ENCODE results near the gene KMT2A. TPM values are rescaled to one million over a fixed set of nuclear protein-coding genes. Genes with fewer than 3 reads are reported as not detected.
A peak's percentile ranks its signal among the peaks of the same experiment; 100 is the strongest.

KMT2A gene
- total RNA-seq, 1 donor from 2014 or later = 64.7 TPM

DNA sequence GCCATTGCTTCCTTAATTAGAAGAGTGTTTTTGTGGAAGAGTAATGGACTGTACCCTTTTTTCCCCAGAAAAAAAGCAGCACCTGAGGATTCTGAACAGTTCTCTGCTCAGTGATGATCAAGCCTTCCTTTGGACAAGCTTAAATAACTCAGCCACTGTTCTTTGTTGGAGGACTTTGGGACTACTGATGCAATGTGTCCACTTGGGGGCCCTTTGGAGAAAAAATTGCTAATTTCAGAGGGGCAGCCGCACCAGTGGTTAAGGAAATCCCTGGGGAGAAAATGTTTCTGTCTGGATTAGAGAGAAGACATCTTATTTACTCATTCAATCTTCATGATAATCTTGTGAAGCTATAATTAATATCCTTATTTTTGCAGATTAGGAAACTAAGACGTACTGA is 5.3 kb upstream of the KMT2A start:
- no peaks in the 10 kb centered on the region for H3K9me3 ChIP-seq
- ATAC-seq = no peak
- TF ChIP-seq, protein P1, sequence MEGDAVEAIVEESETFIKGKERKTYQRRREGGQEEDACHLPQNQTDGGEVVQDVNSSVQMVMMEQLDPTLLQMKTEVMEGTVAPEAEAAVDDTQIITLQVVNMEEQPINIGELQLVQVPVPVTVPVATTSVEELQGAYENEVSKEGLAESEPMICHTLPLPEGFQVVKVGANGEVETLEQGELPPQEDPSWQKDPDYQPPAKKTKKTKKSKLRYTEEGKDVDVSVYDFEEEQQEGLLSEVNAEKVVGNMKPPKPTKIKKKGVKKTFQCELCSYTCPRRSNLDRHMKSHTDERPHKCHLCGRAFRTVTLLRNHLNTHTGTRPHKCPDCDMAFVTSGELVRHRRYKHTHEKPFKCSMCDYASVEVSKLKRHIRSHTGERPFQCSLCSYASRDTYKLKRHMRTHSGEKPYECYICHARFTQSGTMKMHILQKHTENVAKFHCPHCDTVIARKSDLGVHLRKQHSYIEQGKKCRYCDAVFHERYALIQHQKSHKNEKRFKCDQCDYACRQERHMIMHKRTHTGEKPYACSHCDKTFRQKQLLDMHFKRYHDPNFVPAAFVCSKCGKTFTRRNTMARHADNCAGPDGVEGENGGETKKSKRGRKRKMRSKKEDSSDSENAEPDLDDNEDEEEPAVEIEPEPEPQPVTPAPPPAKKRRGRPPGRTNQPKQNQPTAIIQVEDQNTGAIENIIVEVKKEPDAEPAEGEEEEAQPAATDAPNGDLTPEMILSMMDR (IDR thresholded peaks at IDR 0.05) = no peak
- H3K4me3 ChIP-seq = no peak overlapping the region
- peaks cover 7% of the 10 kb centered on the region for H3K4me1 ChIP-seq
- no peaks in the 10 kb centered on the region for H3K36me3 ChIP-seq
- DNase-seq = no peak
- H3K27ac ChIP-seq = no peak overlapping the region
- intact Hi-C loops (cut with DNase I) = no loop called here
- H3K27me3 ChIP-seq = no peaks in the 10 kb centered on the region

DNA sequence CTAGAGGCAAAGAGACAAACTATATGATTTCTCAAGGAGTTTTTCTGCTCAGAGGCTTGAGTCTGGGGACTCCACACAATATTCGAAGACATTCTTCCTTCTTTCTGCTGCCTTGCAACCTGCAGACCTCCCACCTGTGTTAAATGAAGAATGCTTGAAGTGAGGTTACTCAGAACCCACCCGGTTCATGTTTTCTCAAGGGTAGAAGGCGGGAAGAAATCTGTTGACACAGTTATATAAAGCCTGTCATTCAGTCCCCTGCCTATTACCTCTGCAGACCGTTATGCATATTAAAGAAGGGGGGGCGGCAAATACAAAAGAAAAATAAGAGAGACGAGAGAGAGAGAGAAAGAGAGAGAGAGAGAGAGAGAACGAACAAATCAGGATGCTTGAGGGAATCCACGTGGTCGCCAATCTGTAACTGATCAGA is 2.2 kb upstream of the KMT2A start:
- peak overlapping the region; percentile 94 for H3K4me3 ChIP-seq

DNA sequence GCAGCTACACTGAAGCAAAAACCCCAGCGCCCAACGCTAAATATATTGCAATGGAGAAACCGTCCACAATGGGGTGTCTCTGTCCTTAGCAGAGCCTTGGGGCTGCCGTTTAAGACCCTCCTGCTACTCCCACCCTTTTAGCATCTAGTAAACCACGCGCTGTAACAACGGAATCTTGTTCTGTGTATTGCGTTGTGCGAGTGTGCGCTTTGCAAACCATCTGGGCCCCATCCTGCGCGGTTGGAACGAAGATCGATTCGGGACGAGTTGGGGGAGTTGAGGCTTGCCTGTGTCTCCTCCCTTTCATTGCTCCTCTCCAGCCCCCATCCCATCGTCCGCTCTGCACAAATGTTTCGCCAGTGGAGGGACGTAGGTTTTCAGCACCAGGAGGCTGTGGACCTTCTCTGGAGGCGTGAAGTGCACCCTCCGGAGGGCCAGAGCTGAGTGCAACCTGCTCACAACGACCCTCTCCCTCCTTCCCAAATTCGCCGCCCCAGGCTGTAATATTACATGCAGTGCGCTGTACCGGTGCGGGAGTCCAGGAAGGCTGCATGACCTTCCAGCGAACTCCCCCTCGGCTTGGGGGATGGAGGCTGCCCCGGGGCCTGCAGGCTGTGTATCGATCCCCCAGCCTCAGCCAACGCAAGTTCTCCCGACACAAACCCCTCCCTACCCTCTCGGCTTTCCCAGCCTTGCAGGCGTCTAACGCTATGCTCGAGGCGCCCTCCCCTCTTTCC is 1.6 kb upstream of the KMT2A start:
- peak; percentile 66 for DNase-seq
- Histone ChIP-seq H3K4me3 (peak overlapping the region; percentile 94), H3K36me3 (no peaks in the 10 kb centered on the region), H3K27me3 (no peaks in the 10 kb centered on the region), H3K27ac (peak overlapping the region; percentile 78), H3K4me1 (peaks cover 21% of the 10 kb centered on the region), H3K9me3 (no peaks in the 10 kb centered on the region)
- TF ChIP-seq, protein P1 (IDR thresholded peaks at IDR 0.05) = no peak
- no peak for ATAC-seq
- intact Hi-C loops (cut with DNase I) = no loop called here

More for the DNA sequence above, 2.2 kb upstream of the KMT2A start:
- Histone ChIP-seq H3K27me3 (no peaks in the 10 kb centered on the region), H3K9me3 (no peaks in the 10 kb centered on the region), H3K27ac (no peak overlapping the region), H3K4me1 (peaks cover 15% of the 10 kb centered on the region), H3K36me3 (no peaks in the 10 kb centered on the region)
- DNase-seq (no peak), ATAC-seq (no peak)
- TF ChIP-seq, protein P1 (IDR thresholded peaks at IDR 0.05) = no peak
- intact Hi-C loops (cut with DNase I) = no loop called here

DNA sequence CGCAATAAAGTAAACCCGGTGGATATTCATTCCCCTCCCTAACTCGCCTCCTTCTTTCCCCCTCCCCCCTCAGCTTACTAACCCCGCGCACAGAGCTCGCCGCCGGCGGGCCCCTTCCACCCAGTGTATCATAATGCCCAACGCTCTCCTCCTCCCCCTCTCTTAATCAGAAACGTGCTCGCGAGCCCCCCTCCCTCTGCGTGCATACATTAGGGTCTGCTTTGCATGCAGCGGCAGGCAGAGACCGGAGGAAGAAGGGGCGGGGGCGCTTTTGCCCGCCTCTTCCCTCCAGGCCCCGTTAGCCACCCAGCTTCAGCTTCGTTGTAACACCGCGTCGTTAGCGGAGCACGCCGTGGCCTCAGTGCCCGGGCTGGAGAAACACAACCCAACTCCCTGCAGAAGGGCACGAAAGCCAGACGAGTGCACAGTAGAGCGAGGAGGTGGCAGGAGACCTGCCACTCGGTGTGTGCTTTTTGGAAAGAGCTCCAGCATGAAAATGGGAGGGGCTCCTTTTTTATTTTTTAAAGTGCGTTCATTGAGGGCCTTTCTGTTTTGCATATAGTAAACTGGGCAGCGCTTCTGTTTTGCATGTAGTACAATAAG is 901 bp upstream of the KMT2A start:
- DNase-seq (peak; percentile 75), ATAC-seq (peak; percentile 1)
- no peaks in the 10 kb centered on the region for H3K36me3 ChIP-seq
- H3K4me1 ChIP-seq = peaks cover 26% of the 10 kb centered on the region
- H3K27ac ChIP-seq = peak overlapping the region; percentile 78
- H3K4me3 ChIP-seq = peak overlapping the region; percentile 94
- H3K9me3 ChIP-seq = no peaks in the 10 kb centered on the region
- TF ChIP-seq, protein P1 (IDR thresholded peaks at IDR 0.05) = no peak
- intact Hi-C loops (cut with DNase I) = no loop called here
- no peaks in the 10 kb centered on the region for H3K27me3 ChIP-seq

DNA sequence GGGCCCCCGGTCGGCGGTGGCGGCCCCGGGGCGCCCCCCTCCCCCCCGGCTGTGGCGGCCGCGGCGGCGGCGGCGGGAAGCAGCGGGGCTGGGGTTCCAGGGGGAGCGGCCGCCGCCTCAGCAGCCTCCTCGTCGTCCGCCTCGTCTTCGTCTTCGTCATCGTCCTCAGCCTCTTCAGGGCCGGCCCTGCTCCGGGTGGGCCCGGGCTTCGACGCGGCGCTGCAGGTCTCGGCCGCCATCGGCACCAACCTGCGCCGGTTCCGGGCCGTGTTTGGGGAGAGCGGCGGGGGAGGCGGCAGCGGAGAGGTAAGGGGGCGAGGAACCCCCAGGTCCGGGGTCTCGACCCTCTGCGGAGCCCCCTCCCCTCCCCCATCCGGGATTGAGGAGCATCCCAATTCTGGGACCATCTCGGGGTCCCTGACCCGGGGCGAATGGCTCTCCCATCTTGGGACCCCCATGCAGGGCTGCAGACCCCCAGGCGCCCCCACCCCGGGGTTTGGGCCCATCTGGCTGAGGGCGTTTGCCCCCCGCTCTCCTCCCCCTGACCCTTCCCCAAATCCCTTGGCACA is 431 bp downstream of the KMT2A start:
- H3K27me3 ChIP-seq = no peaks in the 10 kb centered on the region
- H3K9me3 ChIP-seq = no peaks in the 10 kb centered on the region
- peak; percentile 69 for DNase-seq
- H3K4me1 ChIP-seq = peaks cover 37% of the 10 kb centered on the region
- H3K27ac ChIP-seq = peak overlapping the region; percentile 78
- no peaks in the 10 kb centered on the region for H3K36me3 ChIP-seq
- intact Hi-C loops (cut with DNase I) = no loop called here
- H3K4me3 ChIP-seq = peak overlapping the region; percentile 94
- TF ChIP-seq, protein P1 (IDR thresholded peaks at IDR 0.05) = no peak
- ATAC-seq = no peak
